Colonic mucosa (tissue), 4 donors: Measurements from ENCODE around the gene ANAPC15. TPM values are rescaled to one million over a fixed set of nuclear protein-coding genes. Genes with fewer than 3 reads are reported as not detected.

Experiments used
- DNase-seq: peaks from one replicate; pipeline ENCODE4 v3.0.0-alpha.2; 2020
- H3K27ac ChIP-seq: fragments of 200-600 bp; one replicate; pipeline ENCODE4 v1.8.0; 2021
- H3K27me3 ChIP-seq: fragments of 200-600 bp; one replicate; pipeline ENCODE4 v1.8.0; 2021
- H3K36me3 ChIP-seq: fragments of 200-600 bp; one replicate; pipeline ENCODE4 v1.8.0; 2021
- H3K4me1 ChIP-seq: fragments of 200-600 bp; one replicate; pipeline ENCODE4 v1.8.0; 2021; ENCODE audit warnings: mild to moderate bottlenecking
- H3K4me3 ChIP-seq: fragments of 200-600 bp; one replicate; pipeline ENCODE4 v1.8.0; 2021
- H3K9ac ChIP-seq, 2 donors: one replicate each; pipeline ENCODE4 v1.7.0; 2013; ENCODE audit warnings: control low read depth in 2 of 2, low read depth in 2 of 2, low read length in 2 of 2
- H3K9me3 ChIP-seq: fragments of 200-600 bp; one replicate; pipeline ENCODE4 v1.8.0; 2021
- CTCF ChIP-seq: fragments of 200-600 bp; IDR thresholded peaks from one replicate; pipeline ENCODE4 v1.8.0; 2022; ENCODE audit warnings: antibody characterized with exemption, mild to moderate bottlenecking
- intact Hi-C: fragments of 100-400 bp; cut with DNase I; formaldehyde crosslinking; loops from one replicate; pipeline ENCODE4 v1.14.1; 2022
- total RNA-seq, 2 donors: library from RNA; stranded (reverse); fragmentation: NEBNext Ultra II Directional in 1 of 2; extraction: Animal tissue kit (Norgen Biotek cat#: 25700) in 1 of 2; gene quantifications; one replicate each; pipeline ENCODE4 v1.2.1, GENCODE V29; 2021
- donor health status: healthy.
- donor health status: DM: no; HTN: no; CAD: no.
- donor health status: DM: no; HTN: no; CAD: no.

Gene ANAPC15
- total RNA-seq, 2 donors from 2014 or later: 45.1 to 70.1 TPM

GRCh38 chr11:72123117-72123653, 10.7 kb upstream of the ANAPC15 start:
- DNase-seq: no peak
- intact Hi-C loops: no loop called here
- Histone ChIP-seq H3K27me3 (no peaks in the 10 kb centered on the region), H3K27ac (no peak overlapping the region), H3K9me3 (no peaks in the 10 kb centered on the region), H3K36me3 (no peaks in the 10 kb centered on the region), H3K4me3 (no peak overlapping the region), H3K9ac (no peak overlapping the region), H3K4me1 (no peaks in the 10 kb centered on the region)
- TF ChIP-seq CTCF: no peak

GRCh38 chr11:72122607-72123006, 10.1 kb upstream of the ANAPC15 start:
- H3K9ac ChIP-seq: no peak overlapping the region
- no peaks in the 10 kb centered on the region for H3K9me3 ChIP-seq
- intact Hi-C loops: no loop called here
- no peaks in the 10 kb centered on the region for H3K4me1 ChIP-seq
- no peak overlapping the region for H3K4me3 ChIP-seq
- no peaks in the 10 kb centered on the region for H3K27me3 ChIP-seq
- no peak for TF ChIP-seq CTCF
- DNase-seq: no peak
- no peaks in the 10 kb centered on the region for H3K36me3 ChIP-seq
- H3K27ac ChIP-seq: no peak overlapping the region

DNA sequence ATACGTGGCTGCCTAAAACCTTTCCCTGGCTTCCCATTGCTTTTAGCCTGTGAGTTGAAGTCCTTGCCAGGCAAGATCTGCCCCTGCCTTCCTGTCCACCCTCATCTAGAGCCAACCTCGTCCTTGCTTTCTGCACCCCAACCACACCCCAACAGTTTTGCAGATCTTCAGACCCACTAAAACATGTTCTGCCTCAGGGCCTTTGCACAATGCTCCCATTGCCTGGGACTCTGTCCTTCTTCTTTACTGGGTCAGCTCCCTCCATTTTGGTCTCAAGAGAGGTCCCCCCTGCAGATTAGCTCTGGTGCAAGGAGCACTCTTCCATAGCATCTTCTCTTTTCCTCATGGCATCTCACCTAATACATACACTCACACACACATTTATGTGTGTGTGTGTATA, 8.4 kb upstream of the ANAPC15 start:
- no peak overlapping the region for H3K27ac ChIP-seq
- intact Hi-C loops: no loop called here

DNA sequence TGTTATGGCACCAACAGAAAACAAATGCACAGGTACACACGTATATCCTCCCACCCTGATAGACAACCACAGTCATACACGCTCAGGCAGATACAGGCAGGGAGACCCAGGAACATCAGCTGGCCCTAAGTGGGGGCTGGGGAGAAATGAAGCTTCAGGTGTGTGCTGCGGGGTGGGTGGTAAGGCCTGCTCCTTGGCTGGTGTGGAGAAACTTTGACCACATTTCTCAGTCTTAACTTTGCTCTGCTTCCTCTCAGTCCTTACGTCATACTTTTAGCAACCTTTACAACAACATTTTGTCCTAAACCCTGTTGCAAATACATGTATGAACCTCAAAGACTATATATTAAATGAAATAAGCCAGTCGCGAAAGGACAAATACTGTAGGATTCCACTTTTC, 6.7 kb upstream of the ANAPC15 start:
- no peaks in the 10 kb centered on the region for H3K9me3 ChIP-seq
- no peak overlapping the region for H3K9ac ChIP-seq
- intact Hi-C loops: no loop called here
- H3K27me3 ChIP-seq: no peaks in the 10 kb centered on the region
- TF ChIP-seq CTCF: no peak
- no peak overlapping the region for H3K4me3 ChIP-seq
- no peak for DNase-seq
- no peaks in the 10 kb centered on the region for H3K36me3 ChIP-seq
- H3K27ac ChIP-seq: no peak overlapping the region
- no peaks in the 10 kb centered on the region for H3K4me1 ChIP-seq

More for the DNA sequence above, 8.4 kb upstream of the ANAPC15 start:
- no peak overlapping the region for H3K4me3 ChIP-seq
- H3K36me3 ChIP-seq: no peaks in the 10 kb centered on the region
- no peaks in the 10 kb centered on the region for H3K4me1 ChIP-seq
- no peak overlapping the region for H3K9ac ChIP-seq
- H3K9me3 ChIP-seq: no peaks in the 10 kb centered on the region
- DNase-seq: no peak
- TF ChIP-seq CTCF: no peak
- no peaks in the 10 kb centered on the region for H3K27me3 ChIP-seq

DNA sequence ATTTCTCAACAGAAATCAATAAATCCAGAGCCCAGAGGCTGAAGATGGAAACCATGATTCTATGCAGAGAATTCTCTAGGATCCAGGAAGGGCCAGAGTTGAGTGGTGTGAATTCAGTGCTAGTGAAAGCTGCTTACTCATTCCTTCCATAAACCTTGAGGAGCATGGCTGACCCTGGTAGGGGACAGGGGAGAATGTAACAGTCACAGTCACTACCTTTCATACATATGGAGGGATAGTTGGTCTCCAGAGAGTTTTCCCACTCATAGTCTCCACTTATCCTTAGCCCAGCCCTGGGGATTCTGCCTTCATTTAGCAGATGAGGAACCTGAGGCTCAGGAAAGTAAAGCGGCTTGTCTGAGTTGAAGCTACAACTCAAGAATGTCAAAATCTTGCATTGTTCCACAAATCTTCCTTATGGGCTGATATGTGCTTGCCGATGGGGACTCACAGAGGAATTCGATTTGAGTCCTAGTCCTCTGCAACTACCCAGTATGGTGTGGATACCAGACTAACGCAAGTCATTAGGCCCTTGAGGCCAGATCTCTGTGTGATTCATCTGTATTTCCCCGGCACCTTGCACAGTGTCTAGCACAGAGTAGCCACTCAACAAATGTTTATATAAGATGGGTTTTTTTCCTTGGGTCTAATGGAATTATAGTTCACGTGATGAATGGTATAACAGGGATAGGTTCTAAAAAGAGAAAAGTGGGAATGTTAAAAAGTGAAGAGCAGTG, 3.7 kb upstream of the ANAPC15 start:
- intact Hi-C loops: no loop called here
- peaks cover 4% of the 10 kb centered on the region for H3K4me1 ChIP-seq
- H3K9ac ChIP-seq: no peak overlapping the region
- no peaks in the 10 kb centered on the region for H3K27me3 ChIP-seq
- H3K9me3 ChIP-seq: no peaks in the 10 kb centered on the region
- no peak overlapping the region for H3K27ac ChIP-seq
- TF ChIP-seq CTCF: no peak
- DNase-seq: no peak
- no peaks in the 10 kb centered on the region for H3K36me3 ChIP-seq
- H3K4me3 ChIP-seq: no peak overlapping the region
